Measurements from ENCODE around the gene CYP4F12. TPM values are rescaled to one million over a fixed set of nuclear protein-coding genes. Genes with fewer than 3 reads are reported as not detected.

CYP4F12 gene, protein sequence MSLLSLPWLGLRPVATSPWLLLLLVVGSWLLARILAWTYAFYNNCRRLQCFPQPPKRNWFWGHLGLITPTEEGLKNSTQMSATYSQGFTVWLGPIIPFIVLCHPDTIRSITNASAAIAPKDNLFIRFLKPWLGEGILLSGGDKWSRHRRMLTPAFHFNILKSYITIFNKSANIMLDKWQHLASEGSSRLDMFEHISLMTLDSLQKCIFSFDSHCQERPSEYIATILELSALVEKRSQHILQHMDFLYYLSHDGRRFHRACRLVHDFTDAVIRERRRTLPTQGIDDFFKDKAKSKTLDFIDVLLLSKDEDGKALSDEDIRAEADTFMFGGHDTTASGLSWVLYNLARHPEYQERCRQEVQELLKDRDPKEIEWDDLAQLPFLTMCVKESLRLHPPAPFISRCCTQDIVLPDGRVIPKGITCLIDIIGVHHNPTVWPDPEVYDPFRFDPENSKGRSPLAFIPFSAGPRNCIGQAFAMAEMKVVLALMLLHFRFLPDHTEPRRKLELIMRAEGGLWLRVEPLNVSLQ
- total RNA-seq = not detected in 2 replicates

DNA sequence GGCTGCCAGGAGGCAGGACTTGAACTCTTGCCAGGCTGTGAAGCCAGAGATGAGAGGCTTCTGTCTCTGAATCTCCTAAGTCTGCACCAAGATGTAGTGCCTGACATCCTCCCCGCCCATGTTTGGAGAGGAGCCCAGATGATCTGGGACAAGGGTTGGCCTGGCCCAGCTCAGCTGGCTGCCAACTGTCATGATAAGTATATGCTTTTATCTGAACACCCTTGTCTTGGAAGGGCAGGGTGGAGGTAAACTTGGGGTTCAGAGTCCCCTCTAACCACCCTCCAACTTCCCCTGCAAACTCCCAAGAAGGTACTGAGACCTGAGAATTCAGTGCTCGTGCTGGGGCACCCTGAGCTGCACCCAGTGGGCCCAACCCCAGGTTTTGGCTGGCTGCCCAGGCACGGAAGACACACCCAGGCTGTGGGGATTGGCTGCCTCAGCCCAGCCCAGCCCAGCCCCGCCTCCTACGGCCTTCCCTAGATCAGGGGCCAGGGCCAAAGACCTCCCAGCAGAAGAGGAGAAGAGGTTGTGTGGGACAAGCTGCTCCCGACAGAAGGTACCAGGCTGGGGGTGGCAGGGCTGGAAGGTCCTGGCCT, at the start of gene CYP4F12:
TSS of gene CYP4F12 (plus strand) at position 508 of the 596 bp plus-strand sequence. CDS start 443 bp downstream, outside the sequence.

DNA sequence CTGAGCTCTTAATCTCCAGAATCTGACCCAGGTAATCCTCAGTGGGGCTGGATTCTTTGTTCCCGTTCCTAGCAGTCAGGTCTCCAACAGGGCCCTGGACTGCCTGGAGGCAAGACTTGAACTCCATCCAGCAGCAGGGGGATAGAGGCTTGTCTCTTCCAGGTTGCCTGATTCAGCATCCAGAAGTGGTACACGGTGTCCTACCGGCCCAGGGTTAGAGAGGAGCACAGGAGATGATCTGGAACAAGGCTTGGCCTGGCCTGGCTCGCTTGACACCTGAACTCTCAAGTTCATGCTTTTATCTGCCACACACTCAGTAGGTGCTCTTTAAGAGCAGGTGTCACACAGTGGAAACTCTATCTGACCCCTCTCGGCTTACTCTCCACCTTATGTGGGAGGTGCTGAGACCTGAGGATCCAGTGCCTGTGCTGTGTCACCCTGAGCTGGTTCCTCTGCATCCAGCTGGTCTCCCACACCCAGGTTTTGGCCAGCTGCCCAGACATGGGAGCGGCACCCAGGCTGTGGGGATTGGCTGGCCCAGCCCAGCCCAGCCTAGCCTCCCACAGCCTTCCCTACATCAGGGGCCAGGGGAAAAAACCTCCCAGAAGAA, 32.5 kb upstream of the CYP4F12 start, which contains the start of gene CYP4F3:
TSS of gene CYP4F3 (plus strand) at position 604 of the 610 bp plus-strand sequence. CDS start 519 bp downstream, outside the sequence.

DNA sequence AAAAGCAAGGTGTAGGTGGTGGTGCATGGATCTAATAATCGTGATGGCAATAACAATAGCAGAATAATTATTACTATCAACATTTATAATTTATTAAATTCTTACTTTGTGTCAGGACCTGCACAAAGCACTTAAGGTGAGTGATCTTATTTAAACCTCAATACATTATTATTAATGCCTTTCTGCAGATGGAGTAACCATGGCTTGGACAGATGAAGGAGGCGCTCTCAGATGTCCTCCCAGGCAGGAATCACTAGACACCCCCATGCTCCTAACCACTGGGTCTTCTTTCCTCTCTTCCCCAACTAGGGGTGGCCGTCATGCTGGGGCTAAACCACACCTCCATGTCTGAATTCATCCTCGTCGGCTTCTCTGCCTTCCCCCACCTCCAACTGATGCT, 54.8 kb downstream of the CYP4F12 start, which contains the start of gene OR10H2:
TSS of gene OR10H2 (plus strand) at position 301 of the 400 bp plus-strand sequence. CDS start at position 321, 20 bp downstream.

DNA sequence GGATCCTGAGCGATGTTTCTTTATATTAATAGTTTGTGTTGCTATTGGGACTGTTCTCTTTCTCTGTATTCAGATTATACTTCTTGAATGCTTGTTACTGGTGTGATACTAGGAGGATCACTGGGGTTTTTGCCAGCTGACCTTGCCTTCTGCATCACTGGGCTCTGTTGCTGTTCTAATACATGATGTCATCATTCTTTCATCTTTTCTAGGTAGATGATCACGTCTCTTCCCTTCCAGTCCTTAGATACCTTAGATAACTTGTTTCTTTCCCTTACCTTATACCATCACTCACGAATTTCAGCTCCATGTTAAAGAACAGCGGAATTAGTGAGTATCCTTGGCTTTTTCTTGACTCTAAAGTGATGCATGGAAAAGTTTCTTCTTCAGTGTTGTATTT, 64.8 kb downstream of the CYP4F12 start, which contains the start of gene OR10H3:
TSS of gene OR10H3 (plus strand) at position 264 of the 400 bp plus-strand sequence. CDS start 3,408 bp downstream, outside the sequence.

Other genes with a start within 250 kb of the CYP4F12 start
- 9.4 TPM in 2 replicates for gene WIZ, start 223.1 kb upstream of the CYP4F12 start, total RNA-seq
- gene RASAL3, start 208.5 kb upstream of the CYP4F12 start, total RNA-seq = not detected in 2 replicates
- not detected in 2 replicates for gene PGLYRP2, start 193.6 kb upstream of the CYP4F12 start, total RNA-seq
- gene CYP4F22, start 164.6 kb upstream of the CYP4F12 start, total RNA-seq = not detected in 2 replicates
- gene CYP4F8, start 57.9 kb upstream of the CYP4F12 start, total RNA-seq = not detected in 2 replicates
- not detected in 2 replicates for gene CYP4F3, start 32.2 kb upstream of the CYP4F12 start, total RNA-seq
- not detected in 2 replicates for gene OR10H2, start 54.9 kb downstream of the CYP4F12 start, total RNA-seq
- not detected in 2 replicates for gene OR10H3, start 64.9 kb downstream of the CYP4F12 start, total RNA-seq
- gene OR10H5, start 114.6 kb downstream of the CYP4F12 start, total RNA-seq = not detected in 2 replicates
- not detected in 2 replicates for gene OR10H1, start 142.6 kb downstream of the CYP4F12 start, total RNA-seq
- not detected in 2 replicates for gene CYP4F2, start 225.0 kb downstream of the CYP4F12 start, total RNA-seq